GM21723 (cell line): Measurements from ENCODE around the gene CHKB.

Experiments
- ATAC-seq: cut with Tn5 transposase; IDR thresholded peaks from one replicate; pipeline ENCODE4 v1.9.1; 2021; ENCODE audit warnings: mild to moderate bottlenecking, moderate library complexity; ENCODE audit not compliant: unreplicated experiment

Gene CHKB

GRCh38 chr22:50576070-50576469 lies 6.6 kb downstream of the CHKB start:
- ATAC-seq: no peak

- ATAC-seq: no peak
These were observed 7.2 kb downstream of the CHKB start for GRCh38 chr22:50575426-50575941.

GRCh38 chr22:50574383-50574755 lies 8.3 kb downstream of the CHKB start:
- no peak for ATAC-seq

- no peak for ATAC-seq
These were observed 8.9 kb downstream of the CHKB start for GRCh38 chr22:50573491-50574382.

- no peak for ATAC-seq
These were observed 9.7 kb downstream of the CHKB start for GRCh38 chr22:50572965-50573364.

GRCh38 chr22:50571264-50572175 lies 11.1 kb downstream of the CHKB start:
- no peak for ATAC-seq

- no peak for ATAC-seq
These were observed 11.8 kb downstream of the CHKB start for GRCh38 chr22:50570861-50571260.

GRCh38 chr22:50569896-50570535 lies 12.6 kb downstream of the CHKB start:
- ATAC-seq: no peak

- no peak for ATAC-seq
These were observed 13.6 kb downstream of the CHKB start for GRCh38 chr22:50569041-50569459.

GRCh38 chr22:50568626-50569025 lies 14.0 kb downstream of the CHKB start:
- ATAC-seq: no peak

- no peak for ATAC-seq
These were observed 14.9 kb downstream of the CHKB start for GRCh38 chr22:50567721-50568252.

- no peak for ATAC-seq
These were observed 18.4 kb downstream of the CHKB start for GRCh38 chr22:50564289-50564688.

GRCh38 chr22:50563413-50564160 lies 19.1 kb downstream of the CHKB start:
- ATAC-seq: peak; percentile 11

- peak; percentile 89 for ATAC-seq
These were observed 19.9 kb downstream of the CHKB start, which contains the start of gene SYCE3 for GRCh38 chr22:50562523-50563412. TSS of gene SYCE3 (minus strand) at chr22:50562919. CDS start at chr22:50556405, 6,514 bp downstream.

GRCh38 chr22:50561401-50562358 lies 21.0 kb downstream of the CHKB start:
- ATAC-seq: no peak

- ATAC-seq: no peak
These were observed 22.6 kb downstream of the CHKB start for GRCh38 chr22:50560034-50560433.

GRCh38 chr22:50556703-50557102 lies 25.9 kb downstream of the CHKB start:
- no peak for ATAC-seq

GRCh38 chr22:50553310-50553709 lies 29.3 kb downstream of the CHKB start:
- no peak for ATAC-seq
